A549 (cell line): Measurements from ENCODE around the gene CD164. TPM values are rescaled to one million over a fixed set of nuclear protein-coding genes. Genes with fewer than 3 reads are reported as not detected.

Source experiments
- ATAC-seq, 2 experiments: fragments of 200-7000 bp in 1 of 2; fragments of >200 bp in 1 of 2; cut with Nextera tagmentation in 1 of 2; cut with Tn5 transposase in 1 of 2; 3 replicates each; pipeline versions ENCODE4 v1.8.0 to v1.9.1; 2018 to 2020; ENCODE audit warnings: mild to moderate bottlenecking in 1 of 2, moderate library complexity in 1 of 2
- CTCF ChIA-PET: fragments of 300-600 bp; sonication (Branson Sonifier 250); formaldehyde crosslinking; extraction: SDS; loops from one replicate; lab custom pipeline; 2021; ENCODE audit warnings: antibody characterized with exemption, inconsistent platforms; lab: Yijun Ruan, JAX
- POLR2A ChIA-PET: fragments of 350-600 bp; formaldehyde crosslinking; extraction: SDS; loops from one replicate; lab custom pipeline; 2021; ENCODE audit warnings: antibody characterized with exemption, inconsistent platforms; lab: Yijun Ruan, JAX
- DNase-seq, 2 experiments: peaks; one replicate each; pipeline versions ENCODE4 v3.0.0 to v3.0.0-alpha.2; 2011 to 2016; ENCODE audit warnings: low read depth in 1 of 2, low spot score in 1 of 2
- FAIRE-seq: peaks from 2 replicates; lab custom pipeline; 2011; peaks lifted over from hg19 to GRCh38; lab: Jason Lieb, UNC
- H3K27ac ChIP-seq, 2 experiments: fragments of >200 bp; sonication (Bioruptor Twin); formaldehyde crosslinking; 3 replicates each; pipeline ENCODE4 v1.5.1; 2016 to 2017
- H3K4me1 ChIP-seq: fragments of >200 bp; sonication (Bioruptor Twin); formaldehyde crosslinking; 3 replicates; pipeline ENCODE4 v1.6.1; 2016
- H3K4me2 ChIP-seq: fragments of >200 bp; sonication (Bioruptor Twin); formaldehyde crosslinking; 3 replicates; pipeline ENCODE4 v1.6.1; 2016
- H3K4me3 ChIP-seq: fragments of >200 bp; sonication (Bioruptor Twin); formaldehyde crosslinking; 3 replicates; pipeline ENCODE4 v1.5.1; 2016
- H3K9me3 ChIP-seq: fragments of >200 bp; sonication (Bioruptor Twin); formaldehyde crosslinking; 3 replicates; pipeline ENCODE4 v1.6.1; 2016
- BCL3 ChIP-seq: fragments of >200 bp; sonication (Bioruptor Twin); formaldehyde crosslinking; IDR thresholded peaks from 3 replicates; pipeline ENCODE4 v1.6.1; 2016
- CBX8 ChIP-seq: fragments of 200-600 bp; sonication (generic); IDR thresholded peaks from 2 replicates; pipeline ENCODE4 v1.6.1; 2016
- E2F6 ChIP-seq: IDR thresholded peaks from 2 replicates; pipeline ENCODE4 v1.6.1; 2012; ENCODE audit warnings: low read depth, borderline replicate concordance
- EHMT2 ChIP-seq: fragments of 200-600 bp; sonication (generic); IDR thresholded peaks from 2 replicates; pipeline ENCODE4 v1.6.1; 2016; ENCODE audit warnings: antibody characterized with exemption, low read depth, mild to moderate bottlenecking, moderate library complexity
- ELK1 ChIP-seq: fragments of 150-350 bp; IDR thresholded peaks from 2 replicates; pipeline ENCODE4 v1.6.1; 2014; ENCODE audit warnings: low read depth, mild to moderate bottlenecking, low read length
- FOSB ChIP-seq: fragments of 250-450 bp; sonication (Bioruptor Pico); IDR thresholded peaks from 2 replicates; pipeline ENCODE4 v1.5.0; 2020; ENCODE audit warnings: mild to moderate bottlenecking, moderate library complexity
- FOSL2 ChIP-seq, 2 experiments: fragments of 450-650 bp in 1 of 2; fragments of >200 bp in 1 of 2; sonication (Bioruptor Twin) in 1 of 2; formaldehyde crosslinking; IDR thresholded peaks; 2 replicates each; pipeline versions ENCODE4 v1.5.0 to v1.6.1; 2016 to 2020; ENCODE audit warnings: mild to moderate bottlenecking in 1 of 2, moderate library complexity in 1 of 2
- FOXS1 ChIP-seq: fragments of 250-450 bp; sonication (Bioruptor Pico); IDR thresholded peaks from 2 replicates; pipeline ENCODE4 v1.5.0; 2020; ENCODE audit warnings: mild to moderate bottlenecking, moderate library complexity
- GATA3 ChIP-seq: IDR thresholded peaks from 2 replicates; pipeline ENCODE4 v1.6.1; 2012; ENCODE audit warnings: borderline replicate concordance
- HOXB5 ChIP-seq: fragments of 250-450 bp; sonication (Bioruptor Pico); IDR thresholded peaks from 2 replicates; pipeline ENCODE4 v1.5.0; 2020; ENCODE audit warnings: mild to moderate bottlenecking, moderate library complexity
- JUN ChIP-seq, 2 experiments: fragments of >200 bp; sonication (Bioruptor Twin); formaldehyde crosslinking; IDR thresholded peaks; 2 replicates in 1 of 2; 3 replicates in 1 of 2; pipeline ENCODE4 v1.6.1; 2016 to 2017
- JUNB ChIP-seq: fragments of >200 bp; sonication (Bioruptor Twin); formaldehyde crosslinking; IDR thresholded peaks from 2 replicates; pipeline ENCODE4 v1.6.1; 2016
- KDM1A ChIP-seq: fragments of 200-600 bp; sonication (generic); IDR thresholded peaks from 2 replicates; pipeline ENCODE4 v1.6.1; 2016; ENCODE audit warnings: low read depth, mild to moderate bottlenecking
- KDM5A ChIP-seq: fragments of 200-600 bp; sonication (generic); IDR thresholded peaks from 2 replicates; pipeline ENCODE4 v1.6.1; 2016; ENCODE audit warnings: antibody characterized with exemption, mild to moderate bottlenecking
- MAZ ChIP-seq: fragments of 150-350 bp; IDR thresholded peaks from 2 replicates; pipeline ENCODE4 v1.6.1; 2014; ENCODE audit warnings: antibody characterized with exemption, low read depth, low read length, borderline replicate concordance
- NR3C1 ChIP-seq: fragments of >200 bp; sonication (Bioruptor Twin); formaldehyde crosslinking; IDR thresholded peaks from 3 replicates; pipeline ENCODE4 v1.6.1; 2017
- PBX3 ChIP-seq: IDR thresholded peaks from 2 replicates; pipeline ENCODE4 v1.6.1; 2012
- RARB ChIP-seq: fragments of 250-450 bp; sonication (Bioruptor Pico); IDR thresholded peaks from 2 replicates; pipeline ENCODE4 v1.8.0; 2021; ENCODE audit warnings: mild to moderate bottlenecking, moderate library complexity
- RCOR1 ChIP-seq: fragments of 150-350 bp; IDR thresholded peaks from 2 replicates; pipeline ENCODE4 v1.6.1; 2014; ENCODE audit warnings: antibody characterized with exemption, low read length, low read depth
- SMC3 ChIP-seq: fragments of >200 bp; sonication (Bioruptor Twin); formaldehyde crosslinking; IDR thresholded peaks from 3 replicates; pipeline ENCODE4 v1.6.1; 2018; ENCODE audit warnings: inconsistent platforms
- TFCP2L1 ChIP-seq: fragments of 250-450 bp; sonication (Bioruptor Pico); IDR thresholded peaks from 2 replicates; pipeline ENCODE4 v1.5.0; 2021; ENCODE audit warnings: mild to moderate bottlenecking
- USF2 ChIP-seq: fragments of 450-650 bp; IDR thresholded peaks from 2 replicates; pipeline ENCODE4 v1.6.1; 2014; ENCODE audit warnings: antibody characterized with exemption
- ZC3H11A ChIP-seq: fragments of 450-650 bp; IDR thresholded peaks from 2 replicates; pipeline ENCODE4 v1.6.1; 2014; ENCODE audit warnings: antibody characterized with exemption, mild to moderate bottlenecking
- ZFP36 ChIP-seq: fragments of 450-650 bp; IDR thresholded peaks from 2 replicates; pipeline ENCODE4 v1.6.1; 2014; ENCODE audit warnings: borderline replicate concordance; ENCODE audit not compliant: partially characterized antibody
- WGBS: methylation state at CpG from one replicate; pipeline ENCODE4 v1.1.6; 2017; ENCODE audit errors: missing lambda C conversion rate; 5-methylcytosine and 5-hydroxymethylcytosine counted together
- polyA plus RNA-seq, 4 experiments: library from polyadenylated mRNA; depleted of rRNA in 3 of 4; stranded (reverse); fragments of >200 nt; fragmentation: RNase III in 1 of 4; extraction: RNeasy Plus Mini Kit Qiagen cat#74134 plus additional on column Dnase treatment in 1 of 4; gene quantifications; 2 replicates in 3 of 4; 3 replicates in 1 of 4; pipeline ENCODE4 v1.2.3, GENCODE V29; 2011 to 2017

Gene CD164
- polyA plus RNA-seq, 2 of the 4 experiments (the other 2 are of a cell fraction) = 91.1 to 174 TPM

- no peak for TF ChIP-seq E2F6
These were observed 11.6 kb upstream of the CD164 start (continued) for GRCh38 chr6:109393886-109394281.

- TF ChIP-seq SMC3 = no peak
- no peak for TF ChIP-seq CBX8
- TF ChIP-seq JUNB = no peak
- no peak for TF ChIP-seq KDM5A
- no peak for TF ChIP-seq BCL3
- no peak for TF ChIP-seq RARB
- no peak for TF ChIP-seq FOSB (CRISPR knock-in tag)
- no peak for TF ChIP-seq MAZ
- TF ChIP-seq, all 56 proteins: peak for 0
- Histone ChIP-seq H3K9me3 (no peaks in the 10 kb centered on the region), H3K27ac (no peak overlapping the region), H3K4me2 (no peak overlapping the region), H3K4me3 (no peak overlapping the region), H3K4me1 (no peaks in the 10 kb centered on the region)
- ChIA-PET POLR2A (no interaction called here), CTCF (interaction anchor here (4.8 kb wide), 1 partner anchor 10 kb away, joined by 23 read pairs; the partner anchor contains the start of gene CD164)
- FAIRE-seq = no peak
- no peak for ATAC-seq
- no peak for DNase-seq
- WGBS = 85% methylated on average over 5 of the region's 5 CpGs
These were observed 11.1 kb upstream of the CD164 start for GRCh38 chr6:109393157-109393885.

- CTCF ChIA-PET = interaction anchor here (0.8 to 2.9 kb wide), 2 partner anchors 43 to 202 kb away, joined by 3 to 12 read pairs; no protein-coding TSS in a partner anchor
- no peak for FAIRE-seq
- H3K4me3 ChIP-seq = no peak overlapping the region
- no peak overlapping the region for H3K27ac ChIP-seq
- ATAC-seq = no peak
- DNase-seq = no peak
- H3K4me1 ChIP-seq = peaks cover 2% of the 10 kb centered on the region; the same call in 2 of the 3 replicates
- 48% methylated on average over 6 of the region's 6 CpGs for WGBS
- POLR2A ChIA-PET = no interaction called here
- H3K4me2 ChIP-seq = no peak overlapping the region
- TF ChIP-seq HOXB5 (CRISPR knock-in tag) (no peak), FOXS1 (no peak), PBX3 (no peak), NR3C1 (no peak), RCOR1 (no peak), ZFP36 (no peak)
- no peaks in the 10 kb centered on the region for H3K9me3 ChIP-seq
These were observed 7.5 kb upstream of the CD164 start for GRCh38 chr6:109389650-109390274.

- TF ChIP-seq RCOR1 (no peak), TFCP2L1 (CRISPR knock-in tag) (no peak), KDM1A (no peak), MAZ (no peak), JUN (IDR thresholded peaks at IDR 0.05) (no peak), NR3C1 (no peak), EHMT2 (no peak), FOSL2 (IDR thresholded peaks at IDR 0.05) (no peak), FOSL2 (CRISPR knock-in tag; IDR thresholded peaks at IDR 0.05) (no peak), ZC3H11A (no peak), ELK1 (no peak), USF2 (no peak), GATA3 (no peak)
- TF ChIP-seq, all 56 proteins: peak for 0
- WGBS = 35% methylated on average over 1 of the region's 1 CpG
- FAIRE-seq (no peak), ATAC-seq (no peak), DNase-seq (no peak)
- CTCF ChIA-PET = interaction anchor here (2.9 kb wide), 1 partner anchor 201 kb away, joined by 12 read pairs; no protein-coding TSS in a partner anchor
- Histone ChIP-seq H3K4me3 (no peak overlapping the region), H3K4me1 (peaks cover 17% of the 10 kb centered on the region; the same call in 2 of the 3 replicates), H3K9me3 (no peaks in the 10 kb centered on the region), H3K4me2 (no peak overlapping the region), H3K27ac (no peak overlapping the region)
- POLR2A ChIA-PET = no interaction called here
These were observed 6.0 kb upstream of the CD164 start for GRCh38 chr6:109388265-109388664.
